Posterior vena cava (tissue), 2 donors: Measurements from ENCODE around the gene GPATCH4. TPM values are rescaled to one million over a fixed set of nuclear protein-coding genes. Genes with fewer than 3 reads are reported as not detected.

Source experiments
- DNase-seq: peaks from one replicate; pipeline ENCODE4 v3.0.0-alpha.2; 2020; ENCODE audit warnings: low spot score
- intact Hi-C, 2 donors: fragments of 100-400 bp; cut with DNase I; formaldehyde crosslinking; loops; one replicate each; pipeline versions ENCODE4 v1.14.1 to v1.14.2; 2022 to 2023
- total RNA-seq, 2 donors: library from RNA; stranded (reverse); fragmentation: NEBNext Ultra II Directional; extraction: Animal tissue kit (Norgen Biotek cat#: 25700); gene quantifications; one replicate each; pipeline ENCODE4 v1.2.1, GENCODE V29; 2021
- donor health status: DM: yes; HTN: yes; CAD: no.
- donor health status: DM: yes; HTN: yes; CAD: no.

Gene GPATCH4
- total RNA-seq, 2 donors from 2014 or later = 28.3 to 37.7 TPM

DNA sequence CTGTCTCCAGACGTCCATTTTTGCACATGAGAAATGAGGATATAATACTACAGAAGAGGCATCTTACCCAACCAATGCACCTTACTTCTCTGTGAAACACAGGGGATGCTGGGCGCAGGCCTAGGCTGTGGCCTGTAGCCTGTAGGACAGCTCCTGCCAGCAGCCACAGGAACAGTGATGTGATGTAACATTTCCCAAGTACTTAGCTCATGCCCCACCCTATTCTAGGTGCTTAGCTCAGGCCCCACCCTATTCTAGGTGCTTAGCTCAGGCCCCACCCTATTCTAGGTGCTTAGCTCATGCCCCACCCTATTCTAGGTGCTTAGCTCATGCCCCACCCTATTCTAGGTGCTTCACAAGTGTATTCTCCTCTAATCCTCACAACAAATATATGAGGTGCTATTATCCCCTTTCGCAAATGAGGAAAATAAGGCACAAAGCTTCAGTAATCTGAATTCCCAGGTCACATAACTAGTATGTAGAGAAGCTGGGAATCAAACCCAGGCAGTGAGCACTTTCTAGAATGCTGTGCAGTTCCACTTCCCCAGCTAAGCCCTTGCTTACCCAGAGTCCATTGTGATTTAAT is 14.3 kb downstream of the GPATCH4 start:
- intact Hi-C loops = loop anchor here (10.0 kb wide), 2 partner anchors 72 to 202 kb away; no protein-coding TSS in a partner anchor
- no peak for DNase-seq

DNA sequence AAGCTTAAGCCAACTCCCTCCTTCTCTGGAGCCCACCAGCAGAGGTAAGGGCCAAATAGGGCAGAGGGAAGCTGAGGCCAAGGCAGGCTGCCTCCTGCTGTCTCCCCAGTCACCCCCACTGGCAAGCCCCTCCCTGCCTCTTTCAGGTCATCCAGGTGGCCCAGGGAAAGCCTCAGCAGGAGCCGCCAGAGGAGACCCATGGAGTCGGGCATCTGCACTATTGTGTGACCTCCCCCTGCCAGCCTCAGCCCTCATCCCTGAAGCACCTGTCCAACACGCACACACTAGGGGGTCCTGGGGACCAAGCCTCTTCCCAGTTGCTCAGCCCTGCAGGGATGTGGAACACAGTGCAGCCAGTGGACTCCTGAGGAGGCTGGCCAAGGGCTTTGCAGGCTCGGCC is 15.0 kb downstream of the GPATCH4 start:
- no peak for DNase-seq
- intact Hi-C loops = loop anchor here (10.0 kb wide), 2 partner anchors 72 to 202 kb away; no protein-coding TSS in a partner anchor

DNA sequence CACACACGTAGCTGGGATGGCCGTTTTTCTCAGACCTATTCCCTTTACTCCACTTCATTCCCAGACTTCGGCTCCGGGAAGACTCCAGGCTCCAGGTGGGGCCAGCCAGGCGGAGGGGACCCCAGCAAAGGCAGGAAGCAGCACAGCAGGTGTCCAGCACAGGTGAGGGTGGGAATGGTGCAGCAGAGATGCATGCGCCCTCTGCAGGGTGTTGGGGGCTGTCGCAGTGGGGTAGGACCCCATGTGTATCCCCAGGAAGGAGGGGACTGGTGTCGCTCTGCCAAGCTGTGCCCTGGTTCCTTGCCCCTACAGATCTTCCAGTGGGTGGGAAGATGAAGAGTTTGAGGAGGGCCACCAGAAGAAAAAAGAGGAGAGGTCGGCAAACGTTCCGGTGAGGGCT is 16.5 kb downstream of the GPATCH4 start:
- DNase-seq = no peak
- intact Hi-C loops = loop anchor here (5.0 to 10.0 kb wide), 3 partner anchors 70 to 200 kb away; no protein-coding TSS in a partner anchor

DNA sequence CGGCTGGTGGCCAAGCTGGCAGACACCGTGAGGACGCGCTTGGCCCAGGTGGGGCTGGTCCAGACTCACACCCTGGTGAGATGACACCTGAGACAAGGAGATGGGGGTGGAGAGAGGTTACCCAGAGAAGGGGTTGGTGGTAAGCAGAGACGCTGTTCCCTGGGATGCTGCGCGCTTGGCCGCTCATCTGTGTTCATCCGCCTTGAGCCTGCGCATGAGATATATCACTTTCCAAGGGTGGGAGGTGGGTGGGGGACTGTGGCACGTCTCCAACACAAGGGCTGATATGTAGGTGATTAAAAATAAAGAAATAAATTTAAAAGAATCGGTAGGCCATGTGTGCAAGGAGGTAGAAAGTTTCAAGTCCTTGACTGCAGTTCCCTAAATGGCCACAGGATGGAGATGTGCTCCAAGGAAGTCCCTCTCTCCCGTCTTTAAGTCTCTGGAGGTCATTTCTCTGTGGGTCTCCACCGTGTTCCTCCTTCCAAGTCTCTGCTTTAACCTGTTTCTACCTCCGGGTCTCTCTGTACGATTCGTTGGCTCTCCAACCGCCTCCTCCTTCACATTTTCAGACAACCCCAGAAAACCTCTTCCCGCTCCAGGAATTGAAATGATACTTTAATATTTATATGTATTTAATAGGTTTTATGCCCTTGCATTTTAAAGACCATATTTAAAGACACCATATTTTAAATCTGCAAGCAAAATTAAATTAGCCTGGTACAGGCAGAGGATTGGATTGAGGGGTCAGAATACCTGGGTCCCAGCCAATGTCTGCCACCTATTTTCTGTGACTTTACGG is 17.3 kb downstream of the GPATCH4 start:
- no peak for DNase-seq
- intact Hi-C loops = loop anchor here (5.0 to 10.0 kb wide), 3 partner anchors 69 to 199 kb away; no protein-coding TSS in a partner anchor

DNA sequence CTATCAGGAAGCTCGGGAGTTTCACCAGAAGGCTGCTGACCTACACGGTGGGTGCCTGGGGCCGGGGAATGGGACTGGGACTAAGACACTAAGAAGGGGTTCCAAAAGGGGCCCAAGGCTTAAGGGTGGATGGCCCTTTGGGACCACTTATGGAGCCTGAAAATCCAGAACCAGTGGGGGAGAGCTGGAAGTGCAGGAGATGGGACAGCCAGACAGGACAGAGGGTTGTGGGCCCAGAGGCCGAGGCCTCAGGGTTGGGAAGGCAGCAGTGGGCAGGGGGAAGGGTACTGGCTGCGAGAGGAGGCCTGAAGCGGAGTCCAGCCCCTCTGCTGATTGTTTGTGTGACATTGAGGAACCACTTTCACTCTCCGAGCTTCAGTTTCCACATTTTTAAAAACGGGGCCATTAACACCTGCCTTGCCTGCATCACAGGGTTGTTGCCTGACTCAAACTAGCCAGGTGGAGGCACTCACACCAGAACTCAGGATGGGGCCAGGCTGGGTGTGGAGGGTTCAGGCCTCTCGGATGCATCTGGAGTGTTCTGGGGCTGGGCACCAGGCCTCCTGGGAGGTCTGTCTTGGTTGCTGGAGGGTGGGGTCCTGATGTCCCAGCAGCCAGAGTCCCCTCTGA is 18.8 kb downstream of the GPATCH4 start:
- no peak for DNase-seq
- intact Hi-C loops = loop anchor here (5.0 to 10.0 kb wide), 3 partner anchors 68 to 198 kb away; no protein-coding TSS in a partner anchor

DNA sequence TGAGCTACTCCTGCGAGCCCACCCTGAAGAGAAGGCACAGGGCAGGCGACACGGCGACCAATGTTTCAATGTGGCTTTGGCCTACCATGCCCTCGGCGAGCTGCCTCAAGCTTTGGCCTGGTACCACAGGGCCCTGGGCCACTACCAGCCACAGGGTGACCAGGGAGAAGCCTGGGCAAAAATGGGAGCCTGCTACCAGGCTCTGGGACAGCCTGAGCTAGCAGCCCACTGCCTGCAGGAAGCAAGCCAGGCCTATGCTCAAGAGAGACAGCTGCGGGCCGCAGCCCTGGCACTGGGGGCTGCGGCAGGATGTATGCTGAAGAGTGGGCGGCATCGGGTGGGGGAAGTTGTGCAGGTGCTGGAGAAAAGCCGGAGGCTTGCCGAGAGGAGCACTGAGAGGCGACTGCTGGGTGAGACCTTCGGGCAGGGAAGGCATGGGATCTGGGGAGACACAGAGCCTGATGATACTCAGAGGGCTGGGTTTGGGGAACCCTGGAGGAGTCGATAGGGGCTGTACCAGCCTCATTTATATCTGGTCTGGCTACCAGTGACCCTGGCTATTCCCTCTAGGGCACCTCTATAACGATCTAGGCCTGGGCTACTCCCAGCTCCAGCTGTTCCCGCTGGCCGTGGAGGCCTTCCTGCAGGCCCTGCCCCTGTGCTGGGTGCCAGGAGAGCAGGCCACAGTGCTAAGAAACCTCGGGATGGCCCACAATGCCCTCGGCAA is 19.5 kb downstream of the GPATCH4 start:
- no peak for DNase-seq
- intact Hi-C loops = loop anchor here (5.0 to 10.0 kb wide), 3 partner anchors 67 to 197 kb away; no protein-coding TSS in a partner anchor

DNA sequence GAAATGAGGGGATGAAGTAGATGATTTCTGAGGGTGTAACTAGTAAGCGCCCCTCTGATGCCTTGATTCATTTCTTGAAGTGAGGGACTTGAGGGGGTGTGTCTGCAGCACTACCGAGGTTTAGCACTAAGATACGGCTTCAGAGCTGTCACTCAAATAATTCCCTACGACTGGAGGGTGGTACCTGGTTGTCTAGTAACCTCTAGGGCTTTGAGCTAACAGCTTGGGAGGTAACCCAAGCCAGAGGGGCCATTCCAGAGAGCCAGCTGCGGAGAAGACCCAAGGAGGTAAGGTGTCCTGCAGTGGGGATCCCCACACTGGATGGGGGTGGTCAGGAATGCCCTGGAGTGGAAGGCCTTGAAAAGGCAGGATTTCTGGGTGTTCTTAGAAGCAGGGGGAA is 21.8 kb downstream of the GPATCH4 start, which contains the start of gene TTC24:
TTC24 (plus strand) TSS at position 252 of the 400 bp plus-strand sequence. CDS start 1,642 bp downstream, outside the sequence.
- intact Hi-C loops = no loop called here

DNA sequence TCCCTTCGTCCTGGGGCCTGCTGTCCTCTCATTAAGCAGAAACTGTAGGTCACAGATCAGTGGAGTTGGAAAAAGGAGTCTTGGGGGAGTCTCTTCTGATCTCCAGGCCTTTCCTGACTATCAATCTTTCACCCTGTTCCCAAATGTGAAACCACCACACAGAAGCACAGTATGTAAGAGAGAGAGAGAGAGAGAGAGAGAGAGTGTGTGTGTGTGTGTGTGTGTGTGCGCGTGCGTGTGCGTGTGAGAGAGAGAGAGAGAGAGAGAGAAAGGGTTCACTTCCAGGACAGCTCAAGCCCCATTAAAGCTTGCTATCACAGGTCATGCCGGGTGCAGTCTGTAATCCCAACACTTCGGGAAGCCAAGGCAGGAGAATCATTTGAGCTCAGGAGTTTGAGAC is 23.2 kb downstream of the GPATCH4 start:
- no peak for DNase-seq
- intact Hi-C loops = no loop called here

More for the DNA sequence above, 21.8 kb downstream of the GPATCH4 start, which contains the start of gene TTC24:
- DNase-seq = no peak

DNA sequence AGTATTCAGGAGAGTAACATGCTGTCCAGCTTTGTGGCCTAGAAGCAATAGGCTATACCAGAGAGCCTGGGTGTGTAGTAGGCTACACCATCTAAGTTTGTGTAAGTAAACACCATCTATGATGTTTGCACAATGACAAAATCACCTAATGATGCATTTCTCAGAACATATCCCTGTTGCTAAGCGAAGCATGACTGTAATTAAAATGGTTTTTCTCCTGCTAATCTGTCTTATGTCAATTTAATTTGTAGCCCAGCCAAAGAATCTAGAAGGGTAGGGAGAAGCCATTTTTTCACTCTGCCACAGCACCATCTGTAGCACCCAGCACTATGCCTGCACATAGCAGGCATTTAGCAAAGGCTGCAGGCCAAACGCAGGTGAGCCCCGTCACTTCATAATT is 23.7 kb downstream of the GPATCH4 start:
- no peak for DNase-seq
- intact Hi-C loops = no loop called here

DNA sequence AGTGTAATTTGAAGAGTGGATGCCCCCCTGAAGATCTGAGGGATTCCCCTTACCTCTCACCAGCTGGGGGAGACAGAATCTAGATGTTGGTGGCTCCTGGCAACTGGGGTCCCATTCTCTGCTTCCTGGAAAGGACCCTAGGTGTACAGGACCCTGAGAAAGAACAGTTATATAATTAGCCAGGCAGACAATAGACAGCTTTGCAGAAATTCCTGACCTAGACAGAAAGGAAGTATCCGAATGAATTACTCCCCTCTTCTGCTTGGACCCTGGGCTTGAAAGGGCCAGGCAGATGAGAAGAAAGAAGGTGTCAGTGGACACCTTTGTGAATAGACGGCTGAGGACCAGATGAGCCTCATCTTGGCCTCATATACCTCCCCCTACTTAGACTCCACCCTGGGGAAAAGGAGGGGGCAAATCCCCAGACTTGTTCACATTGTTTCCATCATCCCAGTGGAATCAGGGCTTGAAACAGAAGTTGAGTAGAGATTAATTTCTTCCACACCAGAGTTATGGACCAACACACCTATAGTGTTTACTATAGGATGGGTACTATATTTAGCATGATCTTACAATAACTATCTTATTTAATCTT is 27.1 kb downstream of the GPATCH4 start:
- intact Hi-C loops = no loop called here
- DNase-seq = no peak

DNA sequence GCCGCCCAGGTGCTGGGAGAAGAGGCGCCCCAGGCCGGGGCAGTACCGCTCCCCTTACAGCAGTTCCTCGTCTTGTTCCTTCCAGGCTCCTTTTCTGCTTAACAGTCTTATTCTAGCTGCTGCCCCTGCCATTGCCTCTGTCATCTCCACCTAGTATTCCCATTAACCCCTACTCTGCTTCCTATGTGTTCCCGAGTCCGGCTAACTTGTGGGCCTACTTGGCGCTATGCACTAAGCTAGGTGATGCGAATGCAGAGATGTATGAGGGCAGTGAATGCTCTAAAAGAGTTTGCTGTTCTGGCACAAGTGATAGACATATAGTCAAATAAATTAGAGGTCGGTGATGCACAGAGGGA is 28.6 kb downstream of the GPATCH4 start:
- DNase-seq = no peak
- intact Hi-C loops = no loop called here

DNA sequence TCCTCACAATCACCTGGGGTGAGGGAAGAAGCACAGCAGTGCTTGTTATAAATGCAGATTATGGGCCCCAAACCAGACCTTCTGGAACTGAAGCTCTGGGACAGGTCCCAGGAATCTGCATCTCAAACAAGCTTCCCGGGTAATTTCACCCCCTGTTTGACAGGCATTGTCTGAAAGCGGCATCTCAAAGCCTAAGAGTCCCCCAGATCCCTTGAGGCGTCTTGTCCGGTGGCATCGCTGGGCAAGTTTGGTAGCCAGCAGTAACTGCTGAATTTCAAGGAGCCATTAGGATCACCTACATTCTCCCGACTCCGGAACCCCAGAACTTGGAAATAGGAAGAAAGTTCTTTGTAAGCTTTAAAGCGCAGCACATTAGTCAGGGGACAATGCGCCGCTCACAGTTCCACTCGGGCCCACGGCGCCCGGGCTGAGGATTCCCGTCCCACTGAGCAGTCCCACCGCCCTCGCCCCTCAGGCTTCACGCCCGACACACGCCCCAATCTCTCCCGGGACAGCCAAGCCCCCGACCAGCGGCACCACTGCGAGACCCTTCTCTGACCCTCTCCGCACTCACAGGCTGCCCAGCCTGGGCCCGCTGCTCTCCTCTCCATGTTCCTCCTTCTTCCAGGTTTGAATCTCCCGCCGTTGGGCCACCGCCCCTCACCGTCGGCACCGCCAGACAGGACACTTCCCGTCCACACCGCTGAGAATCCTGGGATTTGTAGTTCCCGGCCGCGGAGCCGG is 29.2 kb downstream of the GPATCH4 start, which contains the start of gene IQGAP3:
IQGAP3 (minus strand) TSS at position 647 of the 744 bp plus-strand sequence; CDS start at position 611, 36 bp downstream.
- intact Hi-C loops = no loop called here
- DNase-seq = peak; percentile 94

DNA sequence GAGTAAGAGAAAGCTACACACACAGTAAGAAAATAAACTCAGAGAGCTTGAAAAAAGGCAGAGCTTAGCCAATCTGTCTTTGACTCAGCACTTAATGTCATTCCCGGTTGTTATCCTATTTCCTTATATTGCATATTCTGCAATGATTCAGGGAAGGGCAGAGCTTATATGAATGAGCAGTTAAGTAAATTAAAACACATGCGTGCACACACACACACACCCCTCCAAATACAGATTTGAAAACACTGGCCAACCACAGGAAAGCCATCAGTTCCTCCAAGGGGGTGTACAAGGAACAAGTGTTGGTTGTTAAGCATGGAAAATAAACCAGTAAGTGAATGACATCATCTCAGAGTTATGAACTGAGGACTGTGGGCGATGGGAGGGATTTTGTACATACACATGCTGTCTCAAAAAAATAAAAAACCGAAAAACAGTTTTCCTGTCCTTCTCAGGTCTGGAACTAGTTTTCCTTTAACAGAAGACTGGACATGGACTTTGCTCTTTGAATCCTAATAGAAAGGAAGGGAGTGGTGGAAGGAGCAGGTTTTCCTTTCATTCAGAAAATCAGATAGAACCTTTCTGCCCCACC is 29.9 kb downstream of the GPATCH4 start:
- intact Hi-C loops = no loop called here
- DNase-seq = no peak

DNA sequence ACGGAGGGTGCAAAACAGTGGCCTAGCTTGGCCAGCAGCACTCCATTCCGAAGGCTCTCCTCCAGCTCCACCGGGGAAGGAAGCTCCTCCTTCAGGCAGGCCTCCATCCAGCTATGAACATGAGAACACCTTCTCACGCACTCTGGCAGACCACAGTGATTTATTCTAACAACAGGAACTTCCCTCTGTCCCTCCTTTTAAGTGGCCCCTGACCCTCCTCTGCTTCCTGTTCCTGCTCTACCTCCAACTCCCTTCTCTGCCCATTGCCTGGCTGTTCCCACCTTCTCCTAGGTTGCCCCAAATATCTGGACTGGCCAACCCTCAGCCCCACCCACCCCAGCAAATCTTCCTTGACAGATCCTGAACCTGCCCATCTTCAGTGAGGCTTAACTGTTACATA is 34.8 kb downstream of the GPATCH4 start:
- no peak for DNase-seq
- intact Hi-C loops = no loop called here

DNA sequence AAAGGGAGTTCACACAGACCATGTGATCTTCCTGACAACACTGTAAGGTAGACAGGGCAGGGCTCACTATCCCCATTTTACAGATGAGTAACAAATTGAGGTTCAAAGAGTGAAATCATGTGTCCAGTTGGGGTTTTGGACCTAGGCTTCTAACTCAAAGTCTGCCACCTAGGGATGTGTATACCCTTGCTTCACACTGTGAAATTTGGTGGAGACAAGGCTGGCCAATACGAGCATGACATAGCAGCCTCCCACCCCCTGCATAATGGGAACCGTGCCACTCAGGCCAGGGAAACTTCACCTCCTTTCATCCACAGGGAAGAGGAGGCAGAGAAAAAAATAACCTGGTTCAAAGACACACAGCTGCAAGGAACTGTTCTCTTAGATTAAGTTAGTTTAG is 35.8 kb downstream of the GPATCH4 start:
- DNase-seq = no peak
- intact Hi-C loops = no loop called here

DNA sequence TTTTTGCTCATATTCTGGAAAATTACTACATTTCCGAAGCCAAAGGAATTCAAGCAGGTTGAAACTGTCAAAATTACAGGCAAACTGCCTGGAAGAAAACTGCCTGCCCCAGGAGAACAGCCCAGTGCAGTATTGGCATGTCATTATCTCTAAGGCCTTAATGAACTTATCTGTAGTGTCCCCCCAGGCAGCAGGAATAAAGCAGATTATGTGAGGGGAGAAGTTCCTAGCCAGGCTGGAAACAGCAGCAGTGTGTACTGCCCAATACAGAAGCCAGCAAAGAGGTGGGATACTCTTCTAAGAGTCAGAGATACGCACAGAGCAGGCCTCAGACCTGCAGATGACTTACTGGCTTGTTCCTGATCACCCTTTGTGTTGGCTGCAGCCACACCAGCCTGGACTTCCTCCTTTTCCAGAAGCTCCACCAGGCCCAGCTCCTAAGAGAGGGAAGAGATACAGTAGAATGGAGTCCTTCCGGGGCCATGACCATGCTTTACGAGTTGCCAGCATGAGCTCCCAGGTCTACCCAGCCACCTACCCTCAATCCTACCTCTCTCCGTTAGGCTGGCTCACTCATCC is 40.6 kb downstream of the GPATCH4 start:
- intact Hi-C loops = no loop called here
- no peak for DNase-seq

DNA sequence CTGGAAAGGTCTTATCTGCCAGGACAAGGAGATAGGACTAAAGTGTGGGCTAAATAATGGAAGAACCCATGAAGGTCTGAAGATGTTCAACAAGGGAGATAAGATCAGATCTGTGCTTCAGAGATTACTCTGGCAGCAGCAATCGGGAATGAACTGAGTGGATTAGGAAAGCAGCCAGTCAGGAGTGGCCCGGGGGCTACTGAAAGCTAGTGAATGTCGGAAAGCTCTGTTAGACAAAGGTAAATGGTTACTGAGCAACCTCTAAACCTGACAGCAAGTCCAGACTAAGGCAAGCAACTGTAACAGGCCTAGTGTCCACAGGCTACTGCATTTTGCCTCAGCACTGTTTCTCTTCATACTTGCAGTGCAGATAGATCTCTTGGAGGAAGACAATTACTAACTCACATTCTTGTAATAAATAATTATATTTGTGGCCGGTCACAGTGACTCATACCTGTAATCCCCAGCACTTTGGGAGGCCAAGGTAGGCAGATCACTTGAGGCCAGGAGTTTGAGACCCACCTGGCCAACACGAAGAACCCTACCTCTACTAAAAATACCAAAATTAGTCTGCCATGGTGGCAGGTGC is 41.4 kb downstream of the GPATCH4 start:
- intact Hi-C loops = no loop called here
- no peak for DNase-seq
